Measurements from ENCODE around the gene PRKG1.
"Not testable (repeated sequence)": the region's sequence is repeated elsewhere in the genome, so short reads cannot be mapped to it uniquely, and the experiment has no call there.

PRKG1 gene

GRCh38 chr10:51231754-51232153, 157.5 kb downstream of the PRKG1 start:
- no peak for DNase-seq

GRCh38 chr10:51233337-51234100, 159.2 kb downstream of the PRKG1 start:
- no peak for DNase-seq

GRCh38 chr10:51235865-51236264, 161.6 kb downstream of the PRKG1 start:
- no peak for DNase-seq

GRCh38 chr10:51239006-51239405, 164.7 kb downstream of the PRKG1 start:
- DNase-seq, result no peak

GRCh38 chr10:51241461-51241860, 167.2 kb downstream of the PRKG1 start:
- DNase-seq, result no peak

- DNase-seq, result no peak
Measured at GRCh38 chr10:51242393-51242792, 168.1 kb downstream of the PRKG1 start.

GRCh38 chr10:51244309-51244708, 170.0 kb downstream of the PRKG1 start:
- DNase-seq, result no peak

GRCh38 chr10:51244748-51245490, 170.6 kb downstream of the PRKG1 start:
- no peak for DNase-seq

GRCh38 chr10:51246156-51246555, 171.9 kb downstream of the PRKG1 start:
- no peak for DNase-seq

- DNase-seq, result no peak
Measured at GRCh38 chr10:51250278-51250920, 176.1 kb downstream of the PRKG1 start.

- no peak for DNase-seq
Measured at GRCh38 chr10:51251110-51251509, 176.8 kb downstream of the PRKG1 start.

GRCh38 chr10:51255381-51255780, 181.1 kb downstream of the PRKG1 start:
- no peak for DNase-seq

- no peak for DNase-seq
Measured at GRCh38 chr10:51257511-51258248, 183.4 kb downstream of the PRKG1 start.

- DNase-seq, result no peak
Measured at GRCh38 chr10:51260376-51260775, 186.1 kb downstream of the PRKG1 start.

GRCh38 chr10:51266496-51266895, 192.2 kb downstream of the PRKG1 start:
- DNase-seq, result no peak

GRCh38 chr10:51267980-51268570, 193.8 kb downstream of the PRKG1 start:
- DNase-seq, result not testable (repeated sequence)

GRCh38 chr10:51269821-51270220, 195.5 kb downstream of the PRKG1 start:
- DNase-seq, result no peak

GRCh38 chr10:51270936-51271530, 196.7 kb downstream of the PRKG1 start:
- DNase-seq, result no peak

- DNase-seq, result not testable (repeated sequence)
Measured at GRCh38 chr10:51272099-51272498, 197.8 kb downstream of the PRKG1 start.

- DNase-seq, result no peak
Measured at GRCh38 chr10:51272555-51272954, 198.3 kb downstream of the PRKG1 start.

- no peak for DNase-seq
Measured at GRCh38 chr10:51273574-51273973, 199.3 kb downstream of the PRKG1 start.

- not testable (repeated sequence) for DNase-seq
Measured at GRCh38 chr10:51276097-51276496, 201.8 kb downstream of the PRKG1 start.
